CD4-positive, alpha-beta T cell treated with Interleukin-15 for 4 hours (primary cell): ENCODE data around the gene SATB2.

Experiments used
- DNase-seq: peaks from one replicate; pipeline ENCODE4 v3.0.0-alpha.2; 2020; ENCODE audit warnings: low spot score

Gene SATB2

GRCh38 chr2:199404841-199405240, 52.9 kb downstream of the SATB2 start:
- DNase-seq, result no peak

- no peak for DNase-seq
These were observed 62.4 kb downstream of the SATB2 start for GRCh38 chr2:199395311-199395710.

- DNase-seq, result no peak
These were observed 65.4 kb downstream of the SATB2 start for GRCh38 chr2:199392363-199392762.

GRCh38 chr2:199388728-199389268, 68.9 kb downstream of the SATB2 start:
- DNase-seq, result no peak

GRCh38 chr2:199384043-199384442, 73.7 kb downstream of the SATB2 start:
- no peak for DNase-seq

GRCh38 chr2:199383021-199383420, 74.7 kb downstream of the SATB2 start:
- no peak for DNase-seq

GRCh38 chr2:199382091-199382490, 75.6 kb downstream of the SATB2 start:
- DNase-seq, result no peak

GRCh38 chr2:199381531-199381930, 76.2 kb downstream of the SATB2 start:
- no peak for DNase-seq

GRCh38 chr2:199378948-199379650, 78.6 kb downstream of the SATB2 start:
- no peak for DNase-seq

- DNase-seq, result no peak
These were observed 87.5 kb downstream of the SATB2 start for GRCh38 chr2:199370150-199370780.

- DNase-seq, result no peak
These were observed 91.3 kb downstream of the SATB2 start for GRCh38 chr2:199366406-199366805.

- no peak for DNase-seq
These were observed 93.6 kb downstream of the SATB2 start for GRCh38 chr2:199364153-199364552.

GRCh38 chr2:199356412-199356811, 101.3 kb downstream of the SATB2 start:
- no peak for DNase-seq

GRCh38 chr2:199348871-199349270, 108.9 kb downstream of the SATB2 start:
- DNase-seq, result no peak

- no peak for DNase-seq
These were observed 113.7 kb downstream of the SATB2 start for GRCh38 chr2:199344012-199344411.

- no peak for DNase-seq
These were observed 115.4 kb downstream of the SATB2 start for GRCh38 chr2:199342334-199342733.

GRCh38 chr2:199341123-199341522, 116.6 kb downstream of the SATB2 start:
- DNase-seq, result no peak

- DNase-seq, result no peak
These were observed 117.7 kb downstream of the SATB2 start for GRCh38 chr2:199339891-199340605.

GRCh38 chr2:199336546-199336945, 121.2 kb downstream of the SATB2 start:
- no peak for DNase-seq

- DNase-seq, result no peak
These were observed 122.2 kb downstream of the SATB2 start for GRCh38 chr2:199335502-199335901.

GRCh38 chr2:199329466-199329865, 128.3 kb downstream of the SATB2 start:
- no peak for DNase-seq

GRCh38 chr2:199329031-199329430, 128.7 kb downstream of the SATB2 start:
- no peak for DNase-seq

GRCh38 chr2:199325881-199326280, 131.9 kb downstream of the SATB2 start:
- no peak for DNase-seq
